Large intestine (tissue), 12 donors: ENCODE results near the gene PRAMEF26. TPM values are rescaled to one million over a fixed set of nuclear protein-coding genes. Genes with fewer than 3 reads are reported as not detected.
"Not testable (repeated sequence)": the region's sequence is repeated elsewhere in the genome, so short reads cannot be mapped to it uniquely, and the experiment has no call there.

Experiments used
- DNase-seq, 2 donors: peaks; one replicate each; pipeline versions ENCODE4 v3.0.0 to v3.0.0-alpha.2; 2013
- H3K27ac ChIP-seq: one replicate; pipeline ENCODE4 v1.5.1; 2013; ENCODE audit warnings: low read length
- H3K27me3 ChIP-seq: 2 replicates; pipeline ENCODE4 v1.6.1; 2013; ENCODE audit warnings: low read length; ENCODE audit not compliant: control insufficient read depth, insufficient read depth
- H3K36me3 ChIP-seq: 2 replicates; pipeline ENCODE4 v1.6.1; 2013; ENCODE audit warnings: low read length; ENCODE audit not compliant: control insufficient read depth, insufficient read depth
- H3K4me1 ChIP-seq: one replicate; pipeline ENCODE4 v1.6.1; 2013; ENCODE audit warnings: low read length; ENCODE audit not compliant: control insufficient read depth, insufficient read depth
- H3K4me3 ChIP-seq: one replicate; pipeline ENCODE4 v1.5.1; 2013; ENCODE audit warnings: low read length
- H3K9me3 ChIP-seq: one replicate; pipeline ENCODE4 v1.6.1; 2013; ENCODE audit warnings: mild to moderate bottlenecking, low read depth, low read length, moderate library complexity; ENCODE audit not compliant: control insufficient read depth
- WGBS: methylation state at CpG from one replicate; pipeline ENCODE4 v1.1.5; 2013; ENCODE audit warnings: low lambda C conversion rate; ENCODE audit not compliant: insufficient coverage; 5-methylcytosine and 5-hydroxymethylcytosine counted together
- long read RNA-seq, 11 donors: transcript quantifications; one replicate each; lab custom pipeline, GENCODE V29; 2026
- polyA plus RNA-seq: library from polyadenylated mRNA; unstranded; fragments of 120-200 nt; gene quantifications from one replicate; pipeline ENCODE4 v1.2.1, GENCODE V29; 2013

PRAMEF26 gene
- not detected for polyA plus RNA-seq
- long read RNA-seq, donor 1, result 0 reads
- long read RNA-seq, donor 2, result 0 reads
- long read RNA-seq, donor 3, result 0 reads
- long read RNA-seq, donor 4, result 0 reads
- long read RNA-seq, donor 5, result 0 reads
- long read RNA-seq, donor 6, result 0 reads
- long read RNA-seq, donor 7, result 0 reads
- long read RNA-seq, donor 8, result 0 reads
- long read RNA-seq, donor 9, result 0 reads
- long read RNA-seq, donor 10, result 0 reads
- long read RNA-seq, donor 11, result 0 reads

DNA sequence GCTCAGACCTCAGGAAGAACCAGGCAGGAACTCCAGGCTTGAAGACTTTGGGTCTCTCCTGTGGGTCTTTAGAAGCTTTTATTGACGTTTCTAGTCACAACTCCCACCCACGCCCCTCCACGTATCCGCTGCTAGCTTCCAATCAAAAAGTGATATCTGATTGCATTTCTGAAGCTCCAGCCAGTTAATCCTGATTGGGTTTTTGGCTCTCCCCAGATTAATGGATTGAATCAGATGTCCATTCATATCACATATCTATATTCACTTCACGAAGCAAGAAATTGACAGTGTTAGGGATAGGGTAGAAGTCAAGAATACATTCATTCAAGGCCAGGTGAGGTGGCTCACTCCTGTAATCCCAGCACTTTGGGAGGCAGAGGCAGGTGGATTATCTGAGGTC lies at the start of gene PRAMEF26:
Gene PRAMEF26, minus strand, starts transcription at position 101 of the 400 bp plus-strand sequence. CDS start 2,914 bp downstream, outside the sequence.
- H3K4me1 ChIP-seq, H3K4me3 ChIP-seq, H3K27ac ChIP-seq, DNase-seq, H3K27me3 ChIP-seq, H3K36me3 ChIP-seq, H3K9me3 ChIP-seq: not testable (repeated sequence)
- WGBS, result no CpG with 5 or more reads among the region's 5 CpGs

DNA sequence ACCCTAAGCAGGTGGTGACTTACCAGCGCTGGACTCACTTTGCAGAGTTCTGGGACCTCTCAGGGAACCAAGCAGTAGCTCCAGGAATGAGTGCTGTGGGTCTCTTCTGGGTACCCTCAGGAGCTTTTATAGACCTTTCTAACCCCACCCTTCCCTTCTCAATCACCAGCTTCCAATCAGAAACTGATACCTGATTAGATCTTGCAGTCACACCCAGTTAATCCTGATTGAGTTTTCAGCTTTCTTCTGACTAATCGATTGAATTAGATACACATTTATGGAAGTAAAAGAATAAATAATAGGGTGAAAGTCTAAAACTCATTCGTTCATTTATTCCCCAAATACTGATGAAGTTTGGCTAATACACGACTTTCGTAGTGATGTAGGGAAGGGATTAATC lies 45.5 kb upstream of the PRAMEF26 start, which contains the start of gene PRAMEF13:
Gene PRAMEF13, minus strand, starts transcription at position 101 of the 400 bp plus-strand sequence. CDS start 1,820 bp downstream, outside the sequence.
- H3K27ac ChIP-seq, H3K9me3 ChIP-seq, DNase-seq, H3K27me3 ChIP-seq, H3K4me1 ChIP-seq, H3K36me3 ChIP-seq, H3K4me3 ChIP-seq: not testable (repeated sequence)
- no CpG with 5 or more reads among the region's 5 CpGs for WGBS

DNA sequence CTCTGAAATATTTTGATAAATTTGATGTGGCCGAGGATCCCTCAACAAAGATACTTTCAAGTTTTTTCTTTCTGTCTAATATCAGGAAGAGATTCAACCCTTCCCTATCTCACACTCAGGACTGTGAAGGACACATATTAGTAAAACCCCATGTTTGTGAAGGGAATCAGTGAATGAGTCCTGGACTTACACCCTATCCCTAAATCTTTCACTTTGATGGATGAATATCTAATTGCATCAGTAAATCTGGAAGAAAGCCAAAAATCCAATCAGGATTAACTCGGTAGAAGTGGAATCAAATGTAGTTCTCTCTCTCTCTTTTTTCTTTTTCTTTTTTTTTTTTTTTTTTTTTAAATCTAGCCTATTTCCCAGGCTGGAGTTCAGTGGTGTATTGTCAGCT lies 15.7 kb upstream of the PRAMEF26 start, which contains the start of gene PRAMEF9:
Gene PRAMEF9, plus strand, starts transcription at position 301 of the 400 bp plus-strand sequence. CDS start 3,433 bp downstream, outside the sequence.
- not testable (repeated sequence) for H3K4me3 ChIP-seq, H3K27me3 ChIP-seq, H3K27ac ChIP-seq, DNase-seq, H3K9me3 ChIP-seq, H3K4me1 ChIP-seq, H3K36me3 ChIP-seq
- WGBS, result 100% methylated on average over 1 of the region's 2 CpGs

DNA sequence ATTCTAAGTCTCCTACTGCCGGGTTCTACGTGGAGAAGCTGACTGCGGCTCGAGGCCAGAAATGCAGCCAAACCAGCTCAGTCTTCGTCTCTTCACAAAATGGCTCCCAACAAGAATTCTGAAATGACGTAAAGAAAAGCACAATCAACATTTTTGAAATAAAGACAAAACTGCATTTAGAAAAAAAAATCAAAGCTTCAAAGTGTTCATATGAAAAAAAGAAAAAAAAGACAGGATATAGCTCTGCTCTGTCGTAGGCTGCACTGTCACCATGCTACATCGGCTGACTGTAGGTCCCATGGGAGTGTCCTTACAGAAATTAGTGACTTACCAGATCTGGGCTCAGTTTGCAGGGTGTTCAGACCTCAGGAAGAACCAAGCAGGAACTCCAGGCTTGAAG lies 9.7 kb upstream of the PRAMEF26 start, which contains the start of gene HNRNPCL4:
Gene HNRNPCL4, minus strand, starts transcription at position 101 of the 400 bp plus-strand sequence. CDS start 164 bp downstream, outside the sequence.
- H3K4me1 ChIP-seq, H3K27ac ChIP-seq, H3K36me3 ChIP-seq, DNase-seq, H3K9me3 ChIP-seq, H3K4me3 ChIP-seq, H3K27me3 ChIP-seq: not testable (repeated sequence)
- no CpG with 5 or more reads among the region's 8 CpGs for WGBS

DNA sequence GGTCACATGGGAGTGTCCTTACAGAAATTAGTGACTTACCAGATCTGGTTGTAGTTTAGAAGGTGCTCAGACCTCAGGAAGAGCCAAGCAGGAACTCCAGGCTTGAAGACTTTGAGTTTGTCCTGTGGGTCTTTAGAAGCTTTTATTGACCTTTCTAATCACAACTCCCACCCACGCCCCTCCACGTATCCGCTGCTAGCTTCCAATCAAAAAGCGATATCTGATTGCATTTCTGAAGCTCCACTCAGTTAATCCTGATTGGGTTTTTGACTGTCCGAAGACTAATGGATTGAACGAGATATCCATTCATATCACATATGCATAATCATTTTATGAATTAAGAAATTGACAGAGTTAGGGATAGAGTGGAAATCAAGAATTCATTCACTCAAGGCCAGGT lies 39.1 kb downstream of the PRAMEF26 start, which contains the start of gene HNRNPCL2:
Gene HNRNPCL2, minus strand, starts transcription at position 101 of the 400 bp plus-strand sequence. CDS start 454 bp downstream, outside the sequence.
- WGBS, result no CpG with 5 or more reads among the region's 6 CpGs
- DNase-seq, H3K27me3 ChIP-seq, H3K9me3 ChIP-seq, H3K4me3 ChIP-seq, H3K4me1 ChIP-seq, H3K27ac ChIP-seq, H3K36me3 ChIP-seq: not testable (repeated sequence)

Other genes starting within 250 kb of the PRAMEF26 start
- gene PRAMEF7, start 239.4 kb downstream of the PRAMEF26 start, polyA plus RNA-seq, result not detected
- not detected for gene PRAMEF6, start 208.4 kb downstream of the PRAMEF26 start, polyA plus RNA-seq
- not detected for gene PRAMEF27, start 99.4 kb downstream of the PRAMEF26 start, polyA plus RNA-seq
- gene HNRNPCL3, start 95.2 kb downstream of the PRAMEF26 start, polyA plus RNA-seq, result not detected
- gene PRAMEF25, start 85.2 kb downstream of the PRAMEF26 start, polyA plus RNA-seq, result not detected
- not detected for gene HNRNPCL2, start 39.2 kb downstream of the PRAMEF26 start, polyA plus RNA-seq
- gene HNRNPCL4, start 9.6 kb upstream of the PRAMEF26 start, polyA plus RNA-seq, result not detected
- not detected for gene PRAMEF9, start 15.8 kb upstream of the PRAMEF26 start, polyA plus RNA-seq
- not detected for gene PRAMEF13, start 45.4 kb upstream of the PRAMEF26 start, polyA plus RNA-seq
- gene PRAMEF18, start 70.1 kb upstream of the PRAMEF26 start, polyA plus RNA-seq, result not detected
- not detected for gene PRAMEF5, start 98.2 kb upstream of the PRAMEF26 start, polyA plus RNA-seq
- gene PRAMEF8, start 129.1 kb upstream of the PRAMEF26 start, polyA plus RNA-seq, result not detected
- gene PRAMEF33, start 147.5 kb upstream of the PRAMEF26 start, polyA plus RNA-seq, result not detected
- gene PRAMEF15, start 159.6 kb upstream of the PRAMEF26 start, polyA plus RNA-seq, result not detected
- not detected for gene PRAMEF14, start 191.1 kb upstream of the PRAMEF26 start, polyA plus RNA-seq
- not detected for gene PRAMEF19, start 215.9 kb upstream of the PRAMEF26 start, polyA plus RNA-seq
- not detected for gene PRAMEF17, start 233.6 kb upstream of the PRAMEF26 start, polyA plus RNA-seq